ENCODE measurements around the gene ABTB2.

The ABTB2 gene

DNA sequence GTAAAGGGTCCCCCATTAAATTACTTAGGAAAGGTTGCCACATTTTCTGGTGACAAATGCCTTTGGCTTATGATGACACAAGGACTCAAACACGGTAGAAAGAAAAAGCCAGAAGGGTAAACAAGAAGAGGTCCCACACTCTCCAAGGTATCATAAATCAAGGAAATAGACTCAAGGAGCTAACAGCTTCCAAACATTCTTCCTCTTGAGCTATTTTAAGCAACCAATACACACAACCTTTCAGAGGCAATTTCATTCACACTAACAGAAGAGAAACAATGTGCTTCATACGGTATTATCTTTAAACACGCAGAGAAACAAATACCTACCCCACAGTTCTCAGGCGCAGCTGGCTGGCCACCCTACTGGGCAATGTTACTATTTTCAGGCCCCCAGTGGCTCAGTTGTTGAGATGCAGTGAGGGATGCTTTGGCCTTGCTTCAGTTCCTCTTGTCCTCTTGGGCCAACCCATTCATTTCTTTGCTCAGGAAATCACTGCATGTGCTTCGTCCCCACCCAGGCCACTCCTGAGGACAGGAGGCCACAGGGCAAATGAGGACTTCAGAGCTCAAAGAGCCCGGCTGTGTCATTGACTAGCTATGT, 15.8 kb downstream of the ABTB2 start:
- no peak for DNase-seq (ENCODE audit: low spot score)

DNA sequence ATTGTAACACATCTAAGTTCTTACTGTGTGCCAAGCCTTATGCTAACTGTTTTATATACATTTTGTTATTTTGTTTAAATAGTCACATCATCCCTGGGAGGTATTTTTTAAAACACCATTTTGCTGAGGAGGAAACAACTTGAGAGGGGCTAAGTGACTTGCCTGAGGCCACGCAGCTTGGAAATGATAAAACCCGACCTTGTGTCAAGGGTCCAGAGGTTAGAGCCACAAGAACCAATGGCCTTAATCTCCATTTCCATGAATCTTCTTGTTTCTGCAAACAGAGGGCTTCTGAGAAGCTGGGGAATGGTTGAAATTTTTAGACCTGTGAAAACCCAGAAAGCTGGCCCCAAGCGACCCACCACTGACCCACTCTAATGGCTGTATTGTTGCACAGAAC, 16.7 kb downstream of the ABTB2 start:
- no peak for DNase-seq (ENCODE audit: low spot score)

DNA sequence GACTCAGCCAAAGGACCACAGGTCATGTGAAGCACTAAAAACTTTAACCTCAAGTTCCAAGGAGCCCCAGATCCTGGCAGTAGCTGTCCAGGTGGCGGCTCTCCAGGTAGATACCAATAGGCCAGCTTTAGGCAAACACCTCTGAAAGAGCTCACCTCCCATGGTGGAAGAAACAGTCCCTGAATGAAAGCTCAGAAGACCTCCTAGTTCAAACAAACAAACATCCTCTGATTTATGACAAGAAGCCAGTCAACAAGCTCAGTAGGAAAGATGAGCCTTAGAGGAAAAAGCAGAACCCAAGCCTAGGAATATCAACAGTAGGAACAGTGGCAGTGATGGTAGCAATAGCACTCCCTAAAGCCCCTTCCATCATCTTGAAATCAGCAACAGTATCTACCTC, 17.2 kb downstream of the ABTB2 start:
- no peak for DNase-seq (ENCODE audit: low spot score)

DNA sequence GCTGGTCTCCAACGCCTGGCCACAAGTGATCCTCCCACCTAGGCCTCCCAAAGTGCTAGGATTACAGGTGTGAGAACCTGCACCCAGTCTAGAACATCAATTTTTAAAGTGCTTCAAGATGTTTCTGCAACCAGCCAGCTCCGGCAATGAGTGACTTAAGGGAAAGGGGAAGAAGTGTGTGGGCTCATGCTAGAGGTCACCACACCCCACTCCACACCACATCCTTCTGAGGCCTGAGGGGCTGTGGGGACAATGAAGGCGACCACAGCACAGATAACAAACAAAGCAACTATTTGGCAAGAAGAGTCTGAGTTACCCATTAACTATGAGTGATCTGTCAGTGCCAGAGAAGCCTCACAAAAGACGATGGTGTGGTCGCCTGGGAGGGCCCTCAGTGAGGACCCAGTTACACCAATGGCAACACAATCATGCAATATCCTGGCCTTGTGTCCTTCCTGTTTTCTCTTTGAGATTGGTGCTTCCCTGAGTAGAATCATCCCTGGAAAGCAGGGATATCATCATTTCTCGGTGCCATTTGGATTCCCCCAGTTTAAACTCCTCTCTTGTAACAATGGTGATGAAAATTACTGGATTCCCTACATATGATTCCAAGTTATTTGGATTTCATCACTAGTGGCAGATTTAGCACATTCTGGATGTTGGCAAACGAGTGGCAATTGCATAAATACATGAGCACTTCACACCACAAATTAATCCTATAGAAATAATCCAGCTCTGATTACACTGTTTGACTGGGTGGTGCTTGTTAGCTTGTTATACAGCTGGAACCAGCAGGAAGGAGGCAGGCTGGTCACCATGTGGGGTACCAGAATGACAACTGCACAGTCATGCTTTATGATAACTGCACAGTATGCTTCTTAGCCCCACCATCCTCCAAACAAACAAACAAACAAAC, 18.4 kb downstream of the ABTB2 start:
- no peak for DNase-seq (ENCODE audit: low spot score)

DNA sequence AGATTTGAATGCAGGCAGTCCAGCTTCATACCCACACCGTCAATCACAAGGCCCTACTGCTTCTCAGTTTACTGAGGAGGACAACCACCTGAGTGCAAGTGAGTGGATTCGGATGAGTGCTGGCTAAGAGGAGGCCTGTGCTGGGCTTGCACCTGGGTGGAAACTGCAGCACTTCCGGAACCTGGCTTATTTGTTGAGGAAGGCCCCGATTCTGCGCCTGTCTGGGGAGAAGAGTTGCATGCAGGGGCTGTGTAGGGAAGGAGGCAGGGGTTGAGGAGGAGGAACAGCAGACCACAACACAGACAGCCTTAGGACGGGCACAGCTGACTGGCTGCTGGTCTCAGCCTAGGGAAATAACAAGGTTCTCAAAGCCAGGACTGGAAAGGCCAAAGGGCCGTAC, 20.8 kb downstream of the ABTB2 start:
- DNase-seq (ENCODE audit: low spot score), result no peak

DNA sequence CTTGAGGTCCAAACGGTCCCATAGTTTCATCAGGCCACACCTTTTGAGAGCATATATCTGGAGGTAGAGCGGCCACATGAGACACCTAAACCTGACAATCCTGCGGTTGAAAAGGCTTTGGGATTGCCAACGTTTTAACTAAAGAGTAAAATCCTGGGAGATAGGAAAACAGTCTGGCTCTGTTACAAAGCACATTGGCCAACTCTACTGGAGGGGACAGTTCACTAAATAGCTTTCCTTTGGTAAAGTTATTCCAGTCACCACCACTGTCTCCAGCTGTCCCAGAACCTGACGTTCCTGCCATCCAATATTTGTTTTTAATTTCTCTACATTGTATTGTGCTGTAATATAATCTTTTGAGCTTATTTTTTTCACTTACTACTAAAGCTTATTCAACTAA, 22.0 kb downstream of the ABTB2 start:
- DNase-seq (ENCODE audit: low spot score), result no peak

DNA sequence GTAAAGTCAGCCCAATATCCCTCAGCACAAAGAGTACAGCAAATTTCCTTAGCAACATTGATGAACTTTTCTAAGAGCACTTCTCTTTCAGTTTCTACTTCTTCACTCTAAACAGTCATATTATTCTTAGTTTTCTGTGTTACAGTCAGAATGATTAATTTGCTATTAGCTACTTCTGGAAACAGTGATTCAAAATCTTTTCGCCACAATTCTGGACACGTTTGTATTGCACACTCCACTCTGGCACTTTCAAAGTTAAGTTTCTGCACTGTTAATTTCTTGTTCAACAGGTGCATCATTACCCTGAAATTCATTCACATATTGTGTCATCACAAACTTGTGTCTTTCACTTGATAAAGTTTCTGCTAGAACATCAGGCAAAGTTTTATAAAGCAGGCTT, 22.5 kb downstream of the ABTB2 start:
- DNase-seq (ENCODE audit: low spot score), result no peak

DNA sequence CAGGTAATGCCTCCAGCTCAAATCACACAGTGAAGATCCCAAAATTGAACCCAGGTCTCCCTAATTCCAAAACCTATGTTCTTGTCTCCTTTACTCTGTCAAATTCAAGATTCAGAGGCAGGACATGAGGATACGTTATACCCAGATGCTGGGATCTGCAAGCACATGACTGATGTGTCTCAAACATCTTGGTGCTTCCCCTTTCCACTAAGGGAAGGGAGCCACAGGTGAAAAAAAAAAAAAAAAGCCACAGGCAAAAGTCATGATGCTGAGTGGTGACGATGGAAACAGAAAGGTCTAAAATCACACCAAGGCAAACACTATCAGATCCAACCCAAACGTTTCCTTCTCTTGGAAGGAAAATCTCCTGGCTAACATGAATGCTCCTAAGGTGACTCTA, 24.0 kb downstream of the ABTB2 start:
- DNase-seq (ENCODE audit: low spot score), result no peak

DNA sequence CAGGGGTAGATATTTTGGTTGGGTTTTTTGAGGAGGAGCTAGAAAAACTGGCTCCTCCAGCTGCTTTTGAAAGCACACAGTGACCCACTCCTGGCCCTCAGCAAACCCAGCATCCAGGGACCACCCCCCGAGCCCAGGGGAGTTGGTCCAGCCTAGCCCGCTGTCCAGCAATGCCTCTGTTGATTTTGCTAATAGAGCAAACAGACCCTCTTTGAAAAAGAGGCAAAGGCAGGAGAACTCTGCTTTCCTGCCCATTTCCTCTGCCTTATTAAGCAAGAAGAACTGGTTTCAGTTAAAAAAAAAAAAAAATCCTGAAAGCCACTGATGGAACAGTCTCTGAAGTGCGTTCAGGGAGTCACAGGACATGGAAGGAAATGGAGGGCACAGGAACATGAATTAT, 25.3 kb downstream of the ABTB2 start:
- DNase-seq (ENCODE audit: low spot score), result no peak

DNA sequence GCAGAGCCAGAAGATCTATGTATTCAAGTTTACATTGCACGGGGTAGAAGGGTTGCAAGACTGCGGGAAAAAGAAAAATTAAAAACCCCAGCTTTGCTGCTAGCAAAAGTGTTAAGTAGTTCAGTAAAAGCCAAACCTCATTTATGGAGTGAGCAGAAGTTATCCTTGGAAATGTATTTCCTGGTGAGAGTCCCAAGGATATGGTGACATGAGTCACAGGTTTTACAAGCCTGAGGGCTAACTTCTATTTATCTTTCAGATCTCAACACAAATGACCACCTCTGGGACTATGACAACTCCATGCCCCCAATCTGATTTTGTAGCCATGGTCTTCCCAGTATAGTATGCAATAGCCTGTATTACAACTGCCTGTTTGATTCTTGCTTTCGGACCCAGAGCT, 26.1 kb downstream of the ABTB2 start:
- DNase-seq (ENCODE audit: low spot score), result no peak

DNA sequence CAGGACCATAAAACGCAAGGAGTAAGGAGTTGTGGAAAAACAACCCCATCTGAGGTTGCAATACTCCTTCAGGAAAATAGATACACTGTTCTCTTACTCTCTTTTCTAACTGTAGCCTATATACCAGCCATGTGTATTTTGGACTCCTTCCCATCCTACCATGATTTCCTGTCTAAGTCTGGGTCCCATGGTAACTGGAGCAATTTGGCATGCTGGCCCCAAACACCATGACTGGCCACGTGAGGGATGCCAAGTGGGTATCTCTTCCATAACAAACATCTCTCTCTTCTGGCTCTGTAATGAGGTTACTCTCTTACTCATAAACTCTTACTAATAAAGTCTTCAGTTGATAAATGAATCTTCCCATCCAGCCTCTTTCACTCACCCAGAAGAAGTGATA, 26.5 kb downstream of the ABTB2 start:
- no peak for DNase-seq (ENCODE audit: low spot score)

DNA sequence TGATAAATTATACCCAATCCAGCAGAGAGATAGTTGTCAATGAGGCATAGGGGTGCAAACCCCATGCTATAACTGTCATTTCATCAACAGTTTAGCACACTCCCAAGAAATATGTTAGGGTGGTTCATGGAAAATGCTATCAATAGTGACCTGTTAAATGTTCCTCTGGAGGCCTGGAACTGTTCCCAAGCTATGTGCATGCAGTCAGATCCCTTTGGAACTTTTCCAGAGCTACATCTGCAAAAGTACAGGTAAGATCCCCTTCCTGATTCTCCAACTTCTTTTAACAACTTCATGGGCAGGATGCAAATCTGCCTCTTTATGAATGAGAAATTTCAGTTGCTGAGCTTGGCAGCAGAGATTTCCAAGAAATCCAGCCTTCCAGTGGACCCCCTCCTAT, 27.2 kb downstream of the ABTB2 start:
- no peak for DNase-seq (ENCODE audit: low spot score)

DNA sequence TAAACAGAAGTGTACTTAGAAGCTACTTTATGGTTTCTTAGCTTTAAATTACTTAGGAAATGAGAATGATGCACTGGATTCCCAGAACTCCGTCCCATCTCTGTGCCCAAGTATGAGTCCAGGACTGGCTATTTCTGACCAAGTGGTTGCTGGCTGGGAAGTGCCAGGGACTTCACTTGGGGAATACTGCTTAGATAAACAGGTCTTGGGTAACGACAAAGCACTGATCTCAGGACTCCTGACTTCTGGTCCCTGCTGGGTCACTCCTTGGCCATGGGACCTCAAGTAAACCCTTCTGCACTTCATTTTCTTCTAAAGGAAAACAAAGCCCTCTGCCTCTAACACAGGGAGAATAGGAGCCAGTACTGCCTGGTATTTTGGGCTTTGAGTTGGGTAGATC, 27.9 kb downstream of the ABTB2 start:
- DNase-seq (ENCODE audit: low spot score), result no peak

DNA sequence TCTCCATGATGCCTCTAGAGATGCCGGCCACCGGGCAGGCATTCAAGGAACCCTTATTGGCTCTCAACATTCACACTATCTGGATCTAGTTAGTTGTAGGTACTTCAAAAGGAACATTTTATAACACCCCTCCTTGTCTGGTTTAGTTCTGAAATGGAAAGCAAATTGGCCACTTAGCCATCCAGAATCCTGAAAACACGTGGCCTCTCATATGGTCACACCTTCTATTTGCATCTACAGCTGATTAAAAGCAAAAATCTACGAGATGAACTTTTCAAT, 29.2 kb downstream of the ABTB2 start:
- no peak for DNase-seq (ENCODE audit: low spot score)

DNA sequence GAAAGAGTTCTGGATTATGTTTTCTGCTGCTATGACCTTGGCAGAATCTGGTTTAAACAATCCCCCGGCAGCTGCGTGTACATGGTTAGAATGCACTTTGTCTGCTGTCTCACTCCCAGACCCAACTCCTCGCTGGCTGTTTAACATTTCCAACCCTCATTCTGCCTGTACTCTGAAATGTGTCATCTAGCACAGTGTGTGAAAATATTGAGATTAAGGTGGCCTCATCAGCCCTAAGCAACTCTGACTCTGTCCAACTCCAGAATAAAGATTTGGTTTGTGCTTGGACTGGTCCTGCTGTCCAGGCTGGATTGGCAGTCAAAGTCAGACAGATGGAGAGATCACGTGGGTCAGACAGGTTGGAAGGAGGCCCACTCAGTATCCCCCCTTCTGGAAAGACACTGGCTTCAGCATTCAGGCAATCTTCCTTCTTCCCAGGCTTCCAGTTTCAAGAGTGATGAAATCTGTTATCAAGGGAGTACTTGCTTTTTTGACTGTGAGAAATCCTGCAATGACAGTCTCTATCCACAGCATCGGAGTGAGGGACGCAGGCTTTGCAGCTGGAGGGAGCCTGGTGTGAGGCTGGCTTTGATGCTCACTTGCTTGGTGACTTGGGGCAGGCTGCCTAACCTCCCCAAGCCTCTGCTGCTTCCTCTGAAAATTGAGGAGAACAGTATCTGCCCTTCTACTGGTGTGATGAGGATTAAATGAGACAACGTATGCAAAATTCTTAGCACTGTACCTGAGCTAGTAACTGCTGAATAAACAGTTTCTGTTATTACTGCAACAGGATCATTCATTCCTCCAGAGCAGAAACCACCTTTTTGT, 29.8 kb downstream of the ABTB2 start:
- no peak for DNase-seq (ENCODE audit: low spot score)

DNA sequence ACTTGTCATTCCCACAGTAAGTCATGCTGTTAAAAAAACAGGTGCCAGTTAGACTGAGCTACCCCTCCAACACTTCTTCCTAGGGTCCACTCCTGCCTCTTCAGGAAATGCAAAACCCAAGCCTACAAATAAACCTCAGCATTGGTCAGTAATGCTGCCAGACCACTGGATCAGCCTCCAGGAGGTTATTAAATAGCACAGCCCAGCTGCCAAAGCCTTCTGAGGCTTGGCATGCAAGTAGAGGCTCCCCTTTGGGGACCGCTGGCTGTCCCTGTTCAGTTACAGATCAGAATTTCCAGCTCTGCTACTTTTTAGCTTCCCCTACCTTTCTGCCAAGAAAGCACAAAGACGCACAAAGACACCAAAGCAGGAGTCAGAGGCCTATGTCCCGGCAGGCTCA, 33.3 kb downstream of the ABTB2 start:
- DNase-seq (ENCODE audit: low spot score), result no peak

DNA sequence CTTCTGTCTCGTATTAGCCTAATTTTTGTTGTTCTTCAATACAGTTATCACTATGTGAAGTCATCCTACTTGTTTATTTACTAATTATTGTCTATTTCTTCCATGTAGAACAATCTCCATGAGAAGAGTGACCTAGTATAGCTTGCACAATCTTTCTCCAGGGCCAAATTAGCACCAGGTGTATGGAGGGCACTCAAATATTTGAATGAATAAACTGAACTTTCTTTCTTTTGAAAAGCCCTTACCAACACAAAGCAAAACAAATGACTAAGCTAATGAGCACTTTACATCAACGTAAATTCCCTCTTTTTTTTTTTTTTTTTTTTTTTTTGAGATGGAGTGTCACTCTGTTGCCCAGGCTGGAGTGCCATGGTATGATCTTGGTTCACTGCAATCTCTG, 34.2 kb downstream of the ABTB2 start:
- no peak for DNase-seq (ENCODE audit: low spot score)

DNA sequence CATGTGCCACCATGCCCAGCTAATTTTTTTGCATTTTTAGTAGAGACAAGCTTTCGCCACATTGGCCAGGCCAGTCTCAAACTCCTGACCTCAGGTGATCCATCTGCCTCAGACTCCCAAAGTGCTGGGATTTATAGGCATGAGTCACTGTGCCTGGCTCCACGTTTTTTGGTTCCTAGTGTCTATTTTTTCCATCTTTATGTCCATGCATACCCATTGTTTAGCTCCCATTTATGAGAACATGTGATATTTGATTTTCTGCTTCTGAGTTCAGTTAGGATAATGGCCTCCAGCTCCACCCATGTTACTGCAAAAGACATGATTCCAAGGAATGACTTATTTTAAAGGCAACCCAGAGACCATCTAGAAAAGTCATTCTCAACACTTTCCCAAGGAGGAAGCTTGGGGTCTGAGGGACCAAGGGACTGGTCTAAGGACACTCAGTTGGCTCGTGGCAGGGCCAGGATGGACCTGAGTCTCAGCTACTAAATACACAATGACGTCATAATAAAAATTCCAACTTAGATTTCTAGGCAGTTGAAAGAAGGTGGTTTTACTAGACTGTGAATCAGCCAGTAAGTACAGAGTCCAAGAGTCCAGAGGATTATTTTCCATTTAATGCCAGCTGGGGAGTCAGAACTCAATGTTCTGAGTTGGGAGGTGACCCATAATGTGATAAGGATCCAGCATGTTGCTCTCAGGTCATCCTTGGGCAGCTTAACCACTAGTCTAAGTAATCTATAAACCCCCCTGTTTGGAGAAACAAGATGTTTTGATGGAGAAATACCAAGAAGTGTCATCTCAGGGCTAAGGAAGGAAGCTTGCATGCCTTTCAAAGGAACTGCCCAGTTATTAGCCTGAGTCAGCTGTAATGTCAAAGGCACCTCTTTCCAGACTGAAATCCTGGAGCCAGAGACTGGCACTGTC, 39.4 kb downstream of the ABTB2 start:
- no peak for DNase-seq (ENCODE audit: low spot score)

DNA sequence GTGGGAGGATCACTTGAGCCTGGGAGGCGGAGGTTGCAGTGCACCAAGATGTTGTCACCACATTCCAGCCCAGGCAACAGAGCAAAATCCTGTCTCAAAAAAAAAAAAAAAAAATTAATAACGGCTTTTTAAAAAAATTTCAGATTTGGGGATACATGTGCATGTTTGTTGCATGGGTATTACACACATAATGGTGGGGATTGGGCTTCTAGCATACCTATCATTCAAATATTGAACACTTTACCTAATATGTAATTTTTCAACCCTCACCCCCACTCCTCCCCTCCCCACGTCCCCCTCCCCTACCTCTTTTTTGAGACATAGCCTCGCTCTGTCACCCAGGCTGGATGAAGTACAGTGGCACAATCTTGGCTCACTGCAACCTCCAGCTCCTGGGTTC, 40.1 kb downstream of the ABTB2 start:
- DNase-seq (ENCODE audit: low spot score), result no peak

DNA sequence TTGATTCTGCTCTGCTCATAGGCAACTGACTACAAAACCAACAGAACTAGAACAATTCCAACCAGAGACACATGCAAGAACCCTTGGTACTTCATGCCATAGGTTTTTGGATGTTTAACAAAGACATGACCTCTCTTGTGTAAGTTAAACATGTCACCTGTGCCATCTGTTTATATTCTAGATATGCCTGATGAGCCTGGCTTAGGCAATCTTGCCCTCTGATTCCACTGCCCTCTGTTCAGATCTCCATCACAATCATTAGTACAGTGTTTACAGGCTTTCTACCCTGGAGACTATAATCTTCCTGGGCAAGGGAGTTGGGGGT, 40.8 kb downstream of the ABTB2 start:
- no peak for DNase-seq (ENCODE audit: low spot score)

DNA sequence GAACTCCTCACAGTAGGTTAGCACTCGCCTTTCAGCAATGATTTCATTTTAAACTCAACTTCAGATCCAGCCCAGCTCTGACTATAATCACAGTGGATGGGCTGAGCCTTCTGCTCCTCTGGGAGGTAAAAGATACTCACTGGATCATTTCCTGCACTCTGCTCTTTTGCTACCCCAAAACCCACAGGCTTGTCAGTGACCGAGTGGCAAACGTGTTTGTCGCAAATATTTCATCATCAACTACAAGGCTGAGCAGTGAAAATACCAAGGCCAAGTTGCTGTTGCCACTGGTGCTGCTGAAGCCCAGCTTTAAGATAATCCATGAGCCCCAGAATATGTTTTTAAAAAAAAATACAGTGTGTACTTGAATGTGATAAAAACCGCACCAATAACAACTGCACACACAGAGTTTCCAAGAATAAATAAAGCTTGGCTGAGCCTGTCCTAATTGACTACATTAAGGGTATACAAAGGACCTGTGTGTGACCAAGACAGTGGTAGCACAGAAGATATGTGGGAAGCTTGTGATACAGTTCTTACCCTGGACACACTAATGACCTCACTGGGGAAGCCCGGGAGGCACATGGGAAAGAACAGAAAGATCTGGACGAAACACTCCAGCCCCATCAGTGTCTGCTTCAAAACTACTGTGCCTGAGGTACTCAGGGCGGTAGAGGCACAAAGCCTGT, 41.3 kb downstream of the ABTB2 start:
- no peak for DNase-seq (ENCODE audit: low spot score)

DNA sequence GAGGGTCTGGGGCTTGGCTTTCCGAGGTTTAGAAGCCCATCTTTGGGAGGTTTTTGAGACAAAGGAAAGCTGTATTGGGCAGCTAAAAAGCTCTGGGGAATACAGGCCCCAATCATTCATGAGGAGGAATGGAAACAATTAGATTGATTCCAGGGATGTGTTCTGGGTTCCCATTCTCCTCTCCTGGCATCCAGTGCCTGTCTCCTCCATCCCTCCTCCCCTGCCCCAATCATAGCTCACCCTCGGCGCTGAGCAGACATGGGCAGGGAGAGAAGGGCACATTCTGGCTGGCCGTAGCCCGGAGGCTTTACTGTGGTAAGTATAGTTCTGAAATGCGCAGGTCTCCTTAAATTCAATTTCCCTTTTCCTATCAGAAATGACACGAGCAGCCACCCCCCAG, 42.4 kb downstream of the ABTB2 start:
- no peak for DNase-seq (ENCODE audit: low spot score)
